ENCODE results near the gene TBC1D10B. TPM values are rescaled to one million over a fixed set of nuclear protein-coding genes. Genes with fewer than 3 reads are reported as not detected.

The TBC1D10B gene
- polyA plus RNA-seq, 3 donors, result 12.2 to 36.0 (median 13.8) TPM

DNA sequence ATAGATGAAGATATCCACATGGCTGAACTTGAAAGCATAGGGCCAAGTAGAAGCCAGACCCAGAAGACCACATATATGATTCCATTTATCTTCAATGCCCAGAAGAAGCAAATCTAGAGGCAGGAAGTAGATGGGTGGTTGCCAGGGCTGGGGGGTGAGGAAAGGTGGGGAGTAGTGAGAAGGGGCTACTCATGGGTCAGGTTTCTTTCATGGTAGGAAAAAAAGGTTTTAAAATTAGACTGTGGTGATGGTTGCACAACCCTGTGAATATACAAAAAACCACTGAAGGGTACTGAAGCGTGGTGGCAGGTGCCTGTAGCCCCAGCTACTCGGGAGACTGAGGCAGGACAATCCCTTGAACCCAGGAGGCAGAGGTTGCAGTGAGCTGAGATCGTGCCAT lies 20.6 kb downstream of the TBC1D10B start:
- Histone ChIP-seq H3K36me3 (replicated peaks in 1 of 2; ENCODE audit: control insufficient read depth in 1 of 2, insufficient read depth in 2 of 2, low read length in 2 of 2) (peaks cover 35 to 42% of the 10 kb centered on the region in 2 donors), H3K9ac (ENCODE audit: insufficient read depth, low read length, poor library complexity, severe bottlenecking) (no peak overlapping the region), H3K4me1 (ENCODE audit: control insufficient read depth in 1 of 2, insufficient read depth in 2 of 2, low read length in 2 of 2) (peaks cover 10 to 11% of the 10 kb centered on the region in 2 donors), H3K79me2 (ENCODE audit: insufficient read depth, low read length) (peaks cover 31% of the 10 kb centered on the region), H3K9me3 (replicated peaks in 1 of 2; ENCODE audit: control insufficient read depth in 1 of 2, insufficient read depth in 1 of 2, low read length in 2 of 2) (no peaks in the 10 kb centered on the region), H3K27ac (ENCODE audit: low read depth in 1 of 2, low read length in 2 of 2) (no peak overlapping the region), H3K4me3 (replicated peaks in 1 of 3; ENCODE audit: low read depth in 2 of 3, low read length in 3 of 3) (no peak overlapping the region), H3K4me2 (replicated peaks; ENCODE audit: extremely low read depth, low read length, poor library complexity, severe bottlenecking) (no peak overlapping the region), H3K27me3 (ENCODE audit: control insufficient read depth in 2 of 2, insufficient read depth in 2 of 2, low read length in 2 of 2) (no peaks in the 10 kb centered on the region), H4K20me1 (ENCODE audit: insufficient read depth, low read length) (peaks cover 36% of the 10 kb centered on the region), H2AFZ (ENCODE audit: insufficient read depth, low read depth, low read length, poor library complexity, severe bottlenecking) (no peak overlapping the region)
- intact Hi-C loops (cut with micrococcal nuclease), result loop anchor here in 1 of 2 donors (10.0 kb wide), 1 partner anchor 55 kb away; the partner anchor contains the start of gene ZNF771
- no peak for DNase-seq
- 24% methylated on average over 3 of the region's 3 CpGs for WGBS (ENCODE audit: insufficient coverage)
- Mint-ChIP-seq H3K9me3 (no peaks in the 10 kb centered on the region), H3K27me3 (ENCODE audit: low read depth in 3 of 3) (no peaks in the 10 kb centered on the region), H3K4me3 (no peak overlapping the region), H3K27ac (peak overlapping the region in 1 of 7 donors; percentile 14), H3K4me1 (peaks cover 19% of the 10 kb centered on the region), H3K36me3 (peaks cover 43 to 47% of the 10 kb centered on the region in 2 donors)
- no peak for TF ChIP-seq CTCF (IDR thresholded peaks at IDR 0.05)

- no peak overlapping the region for H3K27ac ChIP-seq (ENCODE audit: low read depth in 1 of 2, low read length in 2 of 2)
- H3K27me3 ChIP-seq (ENCODE audit: control insufficient read depth in 2 of 2, insufficient read depth in 2 of 2, low read length in 2 of 2), result no peaks in the 10 kb centered on the region
- H4K20me1 ChIP-seq (ENCODE audit: insufficient read depth, low read length), result peaks cover 29% of the 10 kb centered on the region
- no peak overlapping the region for H2AFZ ChIP-seq (ENCODE audit: insufficient read depth, low read depth, low read length, poor library complexity, severe bottlenecking)
- H3K4me3 Mint-ChIP-seq, result no peak overlapping the region
- no peak overlapping the region for H3K4me3 ChIP-seq (replicated peaks in 1 of 3; ENCODE audit: low read depth in 2 of 3, low read length in 3 of 3)
- no peak overlapping the region for H3K9ac ChIP-seq (ENCODE audit: insufficient read depth, low read length, poor library complexity, severe bottlenecking)
- peaks cover 3 to 4% of the 10 kb centered on the region in 2 donors for H3K4me1 ChIP-seq (ENCODE audit: control insufficient read depth in 1 of 2, insufficient read depth in 2 of 2, low read length in 2 of 2)
- no peak overlapping the region for H3K4me2 ChIP-seq (replicated peaks; ENCODE audit: extremely low read depth, low read length, poor library complexity, severe bottlenecking)
- no peak for TF ChIP-seq CTCF (IDR thresholded peaks at IDR 0.05)
- H3K27me3 Mint-ChIP-seq (ENCODE audit: low read depth in 3 of 3), result no peaks in the 10 kb centered on the region
- WGBS (ENCODE audit: insufficient coverage), result 100% methylated on average over 3 of the region's 7 CpGs
- peaks cover 35 to 42% of the 10 kb centered on the region in 2 donors for H3K36me3 ChIP-seq (replicated peaks in 1 of 2; ENCODE audit: control insufficient read depth in 1 of 2, insufficient read depth in 2 of 2, low read length in 2 of 2)
- peak overlapping the region in 1 of 7 donors; percentile 14 for H3K27ac Mint-ChIP-seq
- no peaks in the 10 kb centered on the region for H3K9me3 Mint-ChIP-seq
- no peak for DNase-seq
- peaks cover 23% of the 10 kb centered on the region for H3K79me2 ChIP-seq (ENCODE audit: insufficient read depth, low read length)
- intact Hi-C loops (cut with micrococcal nuclease), result no loop called here
- H3K9me3 ChIP-seq (replicated peaks in 1 of 2; ENCODE audit: control insufficient read depth in 1 of 2, insufficient read depth in 1 of 2, low read length in 2 of 2), result no peaks in the 10 kb centered on the region
- peaks cover 43 to 47% of the 10 kb centered on the region in 2 donors for H3K36me3 Mint-ChIP-seq
- peaks cover 12% of the 10 kb centered on the region for H3K4me1 Mint-ChIP-seq
These were observed 21.4 kb downstream of the TBC1D10B start for GRCh38 chr16:30348929-30349328.
